Esophagus squamous epithelium (tissue), 5 donors: Measurements from ENCODE around the gene FFAR1. TPM values are rescaled to one million over a fixed set of nuclear protein-coding genes. Genes with fewer than 3 reads are reported as not detected.
"Not testable (repeated sequence)": the region's sequence is repeated elsewhere in the genome, so short reads cannot be mapped to it uniquely, and the experiment has no call there.

Source experiments
- DNase-seq: peaks from one replicate; lab custom pipeline; 2025; lab: John Stamatoyannopoulos, UW
- H3K27ac ChIP-seq, 4 donors: fragments of 200-600 bp; sonication (generic); one replicate each; pipeline ENCODE4 v1.5.1; 2016 to 2019; ENCODE audit warnings: mild to moderate bottlenecking in 1 of 4
- H3K27me3 ChIP-seq, 4 donors: fragments of 200-600 bp; sonication (generic); 1 replicate in 3 of 4; 2 replicates in 1 of 4; pipeline versions ENCODE4 v1.5.1 to v1.6.0; 2017 to 2021; ENCODE audit warnings: antibody characterized with exemption in 1 of 4
- H3K36me3 ChIP-seq, 3 donors: fragments of 200-600 bp; sonication (generic); one replicate each; pipeline ENCODE4 v1.5.1; 2016 to 2019
- H3K4me1 ChIP-seq, 3 donors: fragments of 200-600 bp; sonication (generic); one replicate each; pipeline ENCODE4 v1.5.1; 2017 to 2019
- H3K4me3 ChIP-seq, 4 donors: fragments of 200-600 bp; sonication (generic); 1 replicate in 3 of 4; 2 replicates in 1 of 4; pipeline ENCODE4 v1.5.1; 2016 to 2019; ENCODE audit warnings: mild to moderate bottlenecking in 2 of 4, moderate library complexity in 1 of 4
- H3K9me3 ChIP-seq, 3 donors: fragments of 200-600 bp; sonication (generic); one replicate each; pipeline ENCODE4 v1.5.1; 2016 to 2019
- POLR2A ChIP-seq, 4 donors: fragments of 450-650 bp; IDR thresholded peaks; one replicate each; pipeline ENCODE4 v1.6.1; 2017; ENCODE audit warnings: antibody characterized with exemption in 4 of 4, mild to moderate bottlenecking in 4 of 4, moderate library complexity in 3 of 4
- WGBS, 2 donors: methylation state at CpG; one replicate each; pipeline ENCODE4 v1.1.5; 2018; 5-methylcytosine and 5-hydroxymethylcytosine counted together
- intact Hi-C: fragments of 100-400 bp; cut with DNase I; formaldehyde crosslinking; loops from one replicate; pipeline ENCODE4 v1.15.0; 2022
- total RNA-seq, 4 donors: library from RNA; depleted of rRNA; stranded (reverse); fragments of >200 nt; gene quantifications; one replicate each; pipeline ENCODE4 v1.1.0, GENCODE V29; 2016
- TF ChIP-seq, protein P1 (sequence below), 6 experiments: fragments of 450-650 bp in 4 of 6; fragments of 200-600 bp in 2 of 6; sonication (generic) in 2 of 6; IDR thresholded peaks; one replicate each; pipeline ENCODE4 v1.5.1; 2016 to 2019; ENCODE audit warnings: antibody characterized with exemption in 6 of 6, mild to moderate bottlenecking in 4 of 6, moderate library complexity in 4 of 6
- donor health status: DM: yes; HTN: yes; CAD: no.

The FFAR1 gene
- total RNA-seq, 4 donors from 2014 or later, result not detected

- Histone ChIP-seq H3K4me1 (no peaks in the 10 kb centered on the region), H3K36me3 (no peaks in the 10 kb centered on the region), H3K9me3 (no peaks in the 10 kb centered on the region), H3K27me3 (peaks cover 0 to 28% (median under 1%) of the 10 kb centered on the region in 4 donors), H3K27ac (no peak overlapping the region), H3K4me3 (no peak overlapping the region)
- no peak for TF ChIP-seq POLR2A (IDR thresholded peaks at IDR 0.05)
- TF ChIP-seq, protein P1, sequence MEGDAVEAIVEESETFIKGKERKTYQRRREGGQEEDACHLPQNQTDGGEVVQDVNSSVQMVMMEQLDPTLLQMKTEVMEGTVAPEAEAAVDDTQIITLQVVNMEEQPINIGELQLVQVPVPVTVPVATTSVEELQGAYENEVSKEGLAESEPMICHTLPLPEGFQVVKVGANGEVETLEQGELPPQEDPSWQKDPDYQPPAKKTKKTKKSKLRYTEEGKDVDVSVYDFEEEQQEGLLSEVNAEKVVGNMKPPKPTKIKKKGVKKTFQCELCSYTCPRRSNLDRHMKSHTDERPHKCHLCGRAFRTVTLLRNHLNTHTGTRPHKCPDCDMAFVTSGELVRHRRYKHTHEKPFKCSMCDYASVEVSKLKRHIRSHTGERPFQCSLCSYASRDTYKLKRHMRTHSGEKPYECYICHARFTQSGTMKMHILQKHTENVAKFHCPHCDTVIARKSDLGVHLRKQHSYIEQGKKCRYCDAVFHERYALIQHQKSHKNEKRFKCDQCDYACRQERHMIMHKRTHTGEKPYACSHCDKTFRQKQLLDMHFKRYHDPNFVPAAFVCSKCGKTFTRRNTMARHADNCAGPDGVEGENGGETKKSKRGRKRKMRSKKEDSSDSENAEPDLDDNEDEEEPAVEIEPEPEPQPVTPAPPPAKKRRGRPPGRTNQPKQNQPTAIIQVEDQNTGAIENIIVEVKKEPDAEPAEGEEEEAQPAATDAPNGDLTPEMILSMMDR (IDR thresholded peaks at IDR 0.05), result no peak
- intact Hi-C loops, result no loop called here
- DNase-seq, result no peak
- 76 to 85% methylated on average over 11 to 12 of the region's 12 CpGs for WGBS, 2 donors
Measured at GRCh38 chr19:35375505-35376307, 28.0 kb downstream of the FFAR1 start.

- WGBS, 2 donors, result 18 to 43% methylated on average over 1 of the region's 1 CpG
- TF ChIP-seq POLR2A (IDR thresholded peaks at IDR 0.05), result no peak
- TF ChIP-seq, protein P1 (IDR thresholded peaks at IDR 0.05), result no peak
- Histone ChIP-seq H3K27me3 (peaks cover 0 to 46% (median 2%) of the 10 kb centered on the region in 4 donors), H3K4me1 (no peaks in the 10 kb centered on the region), H3K36me3 (no peaks in the 10 kb centered on the region), H3K4me3 (no peak overlapping the region), H3K27ac (no peak overlapping the region), H3K9me3 (no peaks in the 10 kb centered on the region)
- intact Hi-C loops, result no loop called here
- no peak for DNase-seq
Measured at GRCh38 chr19:35377656-35378055, 30.0 kb downstream of the FFAR1 start.

DNA sequence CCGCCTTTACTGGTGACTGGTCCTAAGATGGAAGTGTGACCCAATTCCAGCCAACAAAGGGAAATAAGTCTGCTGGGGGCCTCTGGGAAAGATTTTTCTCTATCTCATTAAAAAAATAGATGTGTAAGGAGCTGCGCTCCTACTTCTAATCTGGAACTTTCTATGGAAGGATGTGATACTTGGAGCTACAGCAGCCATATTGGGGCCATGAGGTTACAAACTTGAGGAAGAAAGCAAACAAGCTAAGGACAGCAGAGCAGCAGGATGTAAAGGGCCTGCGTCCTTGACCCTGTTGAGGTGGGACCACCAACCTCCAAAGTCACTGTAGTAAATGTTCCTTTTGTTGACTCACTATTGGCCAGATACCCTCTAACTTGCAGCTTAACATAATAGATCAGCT is 30.7 kb downstream of the FFAR1 start:
- Histone ChIP-seq H3K9me3 (no peaks in the 10 kb centered on the region), H3K36me3 (no peaks in the 10 kb centered on the region), H3K27me3 (peaks cover 0 to 48% (median 2%) of the 10 kb centered on the region in 4 donors), H3K4me3 (no peak overlapping the region), H3K27ac (no peak overlapping the region), H3K4me1 (no peaks in the 10 kb centered on the region)
- 86 to 100% methylated on average over 3 of the region's 3 CpGs for WGBS, 2 donors
- DNase-seq, result no peak
- TF ChIP-seq, protein P1 (IDR thresholded peaks at IDR 0.05), result no peak
- TF ChIP-seq POLR2A (IDR thresholded peaks at IDR 0.05), result no peak
- intact Hi-C loops, result no loop called here

GRCh38 chr19:35379545-35379944 is 31.8 kb downstream of the FFAR1 start:
- H3K27ac ChIP-seq, DNase-seq, H3K36me3 ChIP-seq, intact Hi-C loops, H3K4me1 ChIP-seq, H3K9me3 ChIP-seq, H3K4me3 ChIP-seq: not testable (repeated sequence)
- peaks cover 0 to 54% (median 2%) of the 10 kb centered on the region in 4 donors for H3K27me3 ChIP-seq
- WGBS, 2 donors, result 88 to 89% methylated on average over 4 of the region's 5 CpGs

DNA sequence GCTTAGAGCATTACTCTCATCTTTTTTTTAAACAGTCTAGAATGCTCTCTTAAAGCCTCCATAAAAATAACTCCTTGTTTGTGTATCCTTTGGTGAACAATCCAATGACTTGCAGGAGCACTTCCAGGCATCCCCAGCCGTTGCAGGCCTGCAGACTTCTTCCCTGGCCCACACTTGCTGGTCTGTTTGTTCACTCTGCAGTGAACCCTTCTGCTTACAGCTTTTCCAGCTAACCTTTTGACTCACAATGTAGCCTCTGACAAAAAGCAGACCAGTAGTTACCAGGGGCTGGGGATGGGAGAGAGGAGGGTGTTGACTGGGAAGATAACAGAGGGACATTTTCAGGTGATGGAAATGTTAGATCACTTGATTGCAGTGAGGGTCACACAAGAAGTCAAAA is 32.3 kb downstream of the FFAR1 start:
- TF ChIP-seq POLR2A (IDR thresholded peaks at IDR 0.05), result no peak
- TF ChIP-seq, protein P1 (IDR thresholded peaks at IDR 0.05), result no peak
- WGBS, 2 donors, result 25 to 56% methylated on average over 1 of the region's 1 CpG
- no peaks in the 10 kb centered on the region for H3K36me3 ChIP-seq
- H3K4me3 ChIP-seq, result no peak overlapping the region
- H3K9me3 ChIP-seq, result peaks cover 0 to under 1% (median 0%) of the 10 kb centered on the region in 3 donors
- H3K27ac ChIP-seq, result no peak overlapping the region
- H3K27me3 ChIP-seq, result peaks cover 0 to 58% (median 2%) of the 10 kb centered on the region in 4 donors
- no peaks in the 10 kb centered on the region for H3K4me1 ChIP-seq
- DNase-seq, result no peak
- intact Hi-C loops, result no loop called here
